Measurements from ENCODE around the gene VCL.

Gene VCL

DNA sequence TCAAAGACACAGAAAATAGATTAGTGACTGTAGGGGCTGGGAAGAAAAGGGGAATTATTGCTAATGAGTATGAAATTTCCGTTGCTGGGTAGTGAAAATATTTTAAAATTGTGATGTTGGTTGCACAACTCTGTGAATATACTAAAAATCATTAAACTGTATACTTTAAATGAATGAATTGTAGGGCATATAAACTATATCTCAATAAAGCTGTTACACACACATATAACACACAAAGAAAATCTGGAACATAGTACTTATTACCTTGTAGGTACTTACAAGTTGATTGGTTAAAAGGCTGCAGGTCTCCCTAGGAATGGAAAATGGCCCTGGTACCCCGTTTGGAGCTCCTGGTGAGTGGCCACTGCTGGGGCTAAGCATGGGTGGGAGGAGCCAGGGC lies 27.1 kb upstream of the VCL start:
- TF ChIP-seq, protein P1, sequence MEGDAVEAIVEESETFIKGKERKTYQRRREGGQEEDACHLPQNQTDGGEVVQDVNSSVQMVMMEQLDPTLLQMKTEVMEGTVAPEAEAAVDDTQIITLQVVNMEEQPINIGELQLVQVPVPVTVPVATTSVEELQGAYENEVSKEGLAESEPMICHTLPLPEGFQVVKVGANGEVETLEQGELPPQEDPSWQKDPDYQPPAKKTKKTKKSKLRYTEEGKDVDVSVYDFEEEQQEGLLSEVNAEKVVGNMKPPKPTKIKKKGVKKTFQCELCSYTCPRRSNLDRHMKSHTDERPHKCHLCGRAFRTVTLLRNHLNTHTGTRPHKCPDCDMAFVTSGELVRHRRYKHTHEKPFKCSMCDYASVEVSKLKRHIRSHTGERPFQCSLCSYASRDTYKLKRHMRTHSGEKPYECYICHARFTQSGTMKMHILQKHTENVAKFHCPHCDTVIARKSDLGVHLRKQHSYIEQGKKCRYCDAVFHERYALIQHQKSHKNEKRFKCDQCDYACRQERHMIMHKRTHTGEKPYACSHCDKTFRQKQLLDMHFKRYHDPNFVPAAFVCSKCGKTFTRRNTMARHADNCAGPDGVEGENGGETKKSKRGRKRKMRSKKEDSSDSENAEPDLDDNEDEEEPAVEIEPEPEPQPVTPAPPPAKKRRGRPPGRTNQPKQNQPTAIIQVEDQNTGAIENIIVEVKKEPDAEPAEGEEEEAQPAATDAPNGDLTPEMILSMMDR (IDR thresholded peaks at IDR 0.05; ENCODE audit: low read depth, low read length) = no peak
- TF ChIP-seq POLR2A (IDR thresholded peaks at IDR 0.05; ENCODE audit: extremely low read depth, insufficient read length) (no peak), MYC (IDR thresholded peaks at IDR 0.05; ENCODE audit: low read depth, low read length) (no peak)
- TF ChIP-seq, protein P2, sequence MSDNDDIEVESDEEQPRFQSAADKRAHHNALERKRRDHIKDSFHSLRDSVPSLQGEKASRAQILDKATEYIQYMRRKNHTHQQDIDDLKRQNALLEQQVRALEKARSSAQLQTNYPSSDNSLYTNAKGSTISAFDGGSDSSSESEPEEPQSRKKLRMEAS (IDR thresholded peaks at IDR 0.05; ENCODE audit: low read depth, low read length) = no peak
- no peak overlapping the region for H3K4me3 ChIP-seq (ENCODE audit: low read depth, low read length)
- DNase-seq (ENCODE audit: low read depth) = no peak

DNA sequence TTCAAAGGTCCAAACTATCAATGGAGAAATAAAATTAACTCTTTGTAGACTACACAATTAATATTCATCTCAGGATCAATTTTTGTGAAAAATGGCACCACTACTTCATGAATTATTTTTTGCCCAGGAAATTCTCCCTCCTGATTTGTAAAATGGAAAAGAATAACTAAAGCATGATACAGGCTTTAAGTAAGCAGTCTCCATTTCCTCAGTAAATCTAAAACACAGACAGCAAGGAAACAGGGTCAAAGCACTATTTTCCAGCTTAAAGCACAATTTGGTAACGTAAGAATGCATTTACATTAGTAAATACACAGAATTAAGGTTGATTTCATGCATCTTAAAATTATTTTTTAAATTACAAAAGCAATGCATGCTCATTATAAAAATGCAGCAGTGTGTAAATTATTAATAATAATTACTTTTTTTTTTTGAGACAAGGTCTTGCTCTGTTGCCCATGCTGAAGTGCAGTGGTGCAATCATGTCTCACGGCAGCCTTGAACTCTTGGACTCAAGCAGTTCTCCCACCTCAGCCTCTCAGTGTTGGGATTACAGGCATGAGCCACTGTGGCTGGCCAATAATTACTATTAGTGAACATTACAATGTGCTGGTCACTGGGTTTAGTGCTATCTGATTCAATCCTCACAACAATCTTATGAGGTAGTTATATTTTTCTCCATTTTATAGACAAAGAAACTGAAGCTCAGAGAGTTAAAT lies 26.1 kb upstream of the VCL start:
- no peak for DNase-seq (ENCODE audit: low read depth)
- TF ChIP-seq POLR2A (IDR thresholded peaks at IDR 0.05; ENCODE audit: extremely low read depth, insufficient read length) (no peak), MYC (IDR thresholded peaks at IDR 0.05; ENCODE audit: low read depth, low read length) (no peak)
- TF ChIP-seq, protein P2 (IDR thresholded peaks at IDR 0.05; ENCODE audit: low read depth, low read length) = no peak
- TF ChIP-seq, protein P1 (IDR thresholded peaks at IDR 0.05; ENCODE audit: low read depth, low read length) = no peak
- no peak overlapping the region for H3K4me3 ChIP-seq (ENCODE audit: low read depth, low read length)

DNA sequence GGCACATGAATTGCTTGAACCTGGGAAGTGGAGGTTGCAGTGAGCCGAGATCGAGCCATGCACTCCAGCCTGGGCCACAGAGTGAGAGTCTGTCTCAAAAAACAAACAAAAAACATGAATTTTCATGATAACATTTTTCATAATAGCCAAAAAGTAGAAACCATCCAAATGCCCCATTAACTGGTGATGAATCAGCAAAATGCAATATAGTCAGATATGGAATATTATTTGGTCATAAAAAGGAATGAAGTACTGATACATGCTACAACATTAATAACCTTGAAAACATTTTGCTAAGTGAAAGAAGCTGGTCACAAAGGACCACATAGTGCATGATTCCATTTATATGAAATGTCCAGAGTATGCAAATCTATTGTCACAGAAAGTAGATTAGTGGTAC lies 24.5 kb upstream of the VCL start:
- no peak for DNase-seq (ENCODE audit: low read depth)
- no peak overlapping the region for H3K4me3 ChIP-seq (ENCODE audit: low read depth, low read length)
- TF ChIP-seq, protein P2 (IDR thresholded peaks at IDR 0.05; ENCODE audit: low read depth, low read length) = no peak
- TF ChIP-seq, protein P1 (IDR thresholded peaks at IDR 0.05; ENCODE audit: low read depth, low read length) = no peak
- TF ChIP-seq MYC (IDR thresholded peaks at IDR 0.05; ENCODE audit: low read depth, low read length) (no peak), POLR2A (IDR thresholded peaks at IDR 0.05; ENCODE audit: extremely low read depth, insufficient read length) (no peak)

DNA sequence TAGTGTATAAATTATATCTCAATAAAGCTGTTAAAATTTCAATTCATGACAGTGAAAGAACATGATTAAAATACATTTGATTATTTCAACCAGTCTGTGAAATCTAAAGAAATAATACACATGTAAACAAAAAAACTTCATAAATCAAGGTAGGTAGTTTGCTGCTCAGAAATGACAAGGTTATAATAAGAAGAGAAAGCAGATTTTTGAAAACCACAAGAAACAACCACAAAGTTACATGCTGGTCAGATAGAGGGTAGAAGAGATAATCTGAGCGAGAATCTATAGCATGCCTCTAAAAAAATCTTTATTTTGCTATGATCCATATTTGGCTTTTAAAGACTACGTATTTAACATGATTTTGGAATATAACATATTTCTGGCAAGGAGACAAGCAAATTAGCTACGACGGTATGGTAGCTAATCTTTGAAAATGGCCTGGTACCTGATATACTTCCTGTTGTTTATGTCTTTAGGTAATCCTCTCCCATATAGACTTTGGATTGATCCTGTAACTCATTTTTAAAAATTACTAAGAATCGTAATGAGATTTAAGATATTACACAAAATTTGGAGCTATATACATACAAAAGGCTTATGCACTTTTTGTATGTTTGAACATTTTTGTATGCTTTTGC lies 23.5 kb upstream of the VCL start:
- no peak for DNase-seq (ENCODE audit: low read depth)
- no peak for TF ChIP-seq MYC (IDR thresholded peaks at IDR 0.05; ENCODE audit: low read depth, low read length)
- TF ChIP-seq, protein P2 (IDR thresholded peaks at IDR 0.05; ENCODE audit: low read depth, low read length) = no peak
- no peak for TF ChIP-seq POLR2A (IDR thresholded peaks at IDR 0.05; ENCODE audit: extremely low read depth, insufficient read length)
- TF ChIP-seq, protein P1 (IDR thresholded peaks at IDR 0.05; ENCODE audit: low read depth, low read length) = no peak
- H3K4me3 ChIP-seq (ENCODE audit: low read depth, low read length) = no peak overlapping the region

DNA sequence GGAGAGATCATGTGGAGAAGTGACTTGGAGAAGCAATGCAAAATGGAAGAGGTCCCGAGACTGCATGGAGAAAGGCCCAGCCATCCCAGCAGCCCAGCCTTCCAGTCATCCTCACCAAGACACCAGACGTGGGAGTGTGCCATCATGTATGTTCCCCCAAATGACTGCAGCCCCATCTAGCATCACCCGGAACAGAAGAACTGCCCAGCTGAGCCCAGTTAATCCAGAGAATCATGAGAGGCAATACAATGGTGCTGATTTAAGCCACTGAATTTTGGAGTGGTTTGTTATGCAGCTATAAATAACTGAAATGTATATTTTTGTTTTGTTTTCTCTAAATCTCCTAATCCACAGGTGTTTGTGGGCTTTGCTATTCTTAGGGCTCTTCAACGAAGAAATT lies 22.5 kb upstream of the VCL start:
- H3K4me3 ChIP-seq (ENCODE audit: low read depth, low read length) = no peak overlapping the region
- DNase-seq (ENCODE audit: low read depth) = no peak
- TF ChIP-seq, protein P2 (IDR thresholded peaks at IDR 0.05; ENCODE audit: low read depth, low read length) = no peak
- TF ChIP-seq MYC (IDR thresholded peaks at IDR 0.05; ENCODE audit: low read depth, low read length) (no peak), POLR2A (IDR thresholded peaks at IDR 0.05; ENCODE audit: extremely low read depth, insufficient read length) (no peak)
- TF ChIP-seq, protein P1 (IDR thresholded peaks at IDR 0.05; ENCODE audit: low read depth, low read length) = no peak
